Tibial nerve (tissue), 3 donors: ENCODE data around the gene FRMPD1.

Experiments
- POLR2A ChIP-seq, 2 donors: fragments of 450-650 bp; IDR thresholded peaks; one replicate each; pipeline ENCODE4 v1.6.1; 2017; ENCODE audit warnings: antibody characterized with exemption in 2 of 2, mild to moderate bottlenecking in 2 of 2, moderate library complexity in 2 of 2
- TF ChIP-seq, protein P1 (sequence below), 5 experiments: fragments of 200-600 bp in 3 of 5; fragments of 450-650 bp in 2 of 5; sonication (generic) in 3 of 5; IDR thresholded peaks; one replicate each; pipeline ENCODE4 v1.5.1; 2016 to 2019; ENCODE audit warnings: antibody characterized with exemption in 5 of 5, mild to moderate bottlenecking in 3 of 5, moderate library complexity in 2 of 5

- TF ChIP-seq, protein P1, sequence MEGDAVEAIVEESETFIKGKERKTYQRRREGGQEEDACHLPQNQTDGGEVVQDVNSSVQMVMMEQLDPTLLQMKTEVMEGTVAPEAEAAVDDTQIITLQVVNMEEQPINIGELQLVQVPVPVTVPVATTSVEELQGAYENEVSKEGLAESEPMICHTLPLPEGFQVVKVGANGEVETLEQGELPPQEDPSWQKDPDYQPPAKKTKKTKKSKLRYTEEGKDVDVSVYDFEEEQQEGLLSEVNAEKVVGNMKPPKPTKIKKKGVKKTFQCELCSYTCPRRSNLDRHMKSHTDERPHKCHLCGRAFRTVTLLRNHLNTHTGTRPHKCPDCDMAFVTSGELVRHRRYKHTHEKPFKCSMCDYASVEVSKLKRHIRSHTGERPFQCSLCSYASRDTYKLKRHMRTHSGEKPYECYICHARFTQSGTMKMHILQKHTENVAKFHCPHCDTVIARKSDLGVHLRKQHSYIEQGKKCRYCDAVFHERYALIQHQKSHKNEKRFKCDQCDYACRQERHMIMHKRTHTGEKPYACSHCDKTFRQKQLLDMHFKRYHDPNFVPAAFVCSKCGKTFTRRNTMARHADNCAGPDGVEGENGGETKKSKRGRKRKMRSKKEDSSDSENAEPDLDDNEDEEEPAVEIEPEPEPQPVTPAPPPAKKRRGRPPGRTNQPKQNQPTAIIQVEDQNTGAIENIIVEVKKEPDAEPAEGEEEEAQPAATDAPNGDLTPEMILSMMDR (IDR thresholded peaks at IDR 0.05), result no peak
- no peak for TF ChIP-seq POLR2A (IDR thresholded peaks at IDR 0.05)
These were observed 17.0 kb downstream of the FRMPD1 start for GRCh38 chr9:37667706-37668105.
